Measurements from ENCODE around the gene GPC4.

GRCh38 chrX:133250184-133251100 lies 164.8 kb downstream of the GPC4 start:
- TF ChIP-seq CTCF (IDR thresholded peaks at IDR 0.05; ENCODE audit: low read length) (no peak), EZH2 (IDR thresholded peaks at IDR 0.05; ENCODE audit: borderline replicate concordance, low read length) (no peak)

All from OCI-LY1 (cell line).